Type B pancreatic cell (in vitro differentiated cells): ENCODE measurements around the gene PNCK. TPM values are rescaled to one million over a fixed set of nuclear protein-coding genes. Genes with fewer than 3 reads are reported as not detected.

Experiments used
- DNase-seq: peaks from one replicate; pipeline ENCODE4 v3.0.0; 2021; ENCODE audit warnings: mixed read lengths; ENCODE audit not compliant: unreplicated experiment; ENCODE audit errors: extremely low spot score
- H3K27ac Mint-ChIP-seq: 2 replicates; pipeline ENCODE4 v1.8.0; 2021; ENCODE audit warnings: mild to moderate bottlenecking, mixed read lengths
- H3K27me3 Mint-ChIP-seq: 2 replicates; pipeline ENCODE4 v1.8.0; 2021; ENCODE audit warnings: mixed read lengths
- H3K36me3 Mint-ChIP-seq: 2 replicates; pipeline ENCODE4 v1.8.0; 2021; ENCODE audit warnings: mixed read lengths
- H3K4me1 Mint-ChIP-seq: one replicate; pipeline ENCODE4 v1.8.0; 2021; ENCODE audit warnings: mixed read lengths; ENCODE audit not compliant: unreplicated experiment
- H3K4me3 Mint-ChIP-seq: 2 replicates; pipeline ENCODE4 v1.8.0; 2021; ENCODE audit warnings: mild to moderate bottlenecking, mixed read lengths
- H3K9me3 Mint-ChIP-seq: 2 replicates; pipeline ENCODE4 v1.8.0; 2021; ENCODE audit warnings: mixed read lengths
- total RNA-seq: library from RNA; stranded (reverse); gene quantifications from 2 replicates; pipeline ENCODE4 v1.2.1, GENCODE V29; 2021; ENCODE audit warnings: low replicate concordance
- TF ChIP-seq, protein P1 (sequence below): fragments of 200-600 bp; sonication (generic); conservative IDR thresholded peaks from 2 replicates; pipeline ENCODE4 v1.5.0; 2021; ENCODE audit warnings: antibody characterized with exemption, mild to moderate bottlenecking

Gene PNCK
- total RNA-seq, 1 donor from 2014 or later, result 3.7 TPM

DNA sequence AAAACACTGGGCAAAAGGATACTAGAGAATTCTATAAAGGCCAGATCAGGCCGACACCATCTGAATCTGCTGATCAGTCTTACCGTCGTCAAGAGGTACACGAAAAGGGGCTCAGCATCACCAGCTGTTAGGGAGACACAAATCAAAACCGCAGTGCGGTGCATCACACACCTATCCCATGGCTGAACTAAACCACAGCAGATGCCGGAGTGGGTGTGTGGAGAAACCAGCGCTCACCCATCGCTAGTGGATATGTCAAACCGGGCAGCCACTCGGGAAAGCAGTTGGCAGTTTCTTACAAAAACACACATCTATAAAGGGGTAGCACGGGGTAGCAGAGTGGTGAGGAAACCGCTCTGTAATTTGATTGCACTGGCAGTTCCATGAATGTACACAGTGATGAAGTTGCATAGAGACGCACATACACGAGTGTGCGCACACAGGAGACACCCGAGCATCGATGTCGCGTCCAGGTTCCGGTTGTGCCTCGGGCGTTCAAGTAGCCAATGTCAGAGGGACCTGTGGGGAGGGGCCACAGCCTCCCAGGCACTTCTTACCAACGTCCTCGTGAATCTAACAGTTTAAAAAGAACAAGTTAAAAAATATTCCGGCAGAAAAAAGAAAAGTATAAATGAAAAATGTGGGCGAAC, 51.5 kb downstream of the PNCK start:
- TF ChIP-seq, protein P1, sequence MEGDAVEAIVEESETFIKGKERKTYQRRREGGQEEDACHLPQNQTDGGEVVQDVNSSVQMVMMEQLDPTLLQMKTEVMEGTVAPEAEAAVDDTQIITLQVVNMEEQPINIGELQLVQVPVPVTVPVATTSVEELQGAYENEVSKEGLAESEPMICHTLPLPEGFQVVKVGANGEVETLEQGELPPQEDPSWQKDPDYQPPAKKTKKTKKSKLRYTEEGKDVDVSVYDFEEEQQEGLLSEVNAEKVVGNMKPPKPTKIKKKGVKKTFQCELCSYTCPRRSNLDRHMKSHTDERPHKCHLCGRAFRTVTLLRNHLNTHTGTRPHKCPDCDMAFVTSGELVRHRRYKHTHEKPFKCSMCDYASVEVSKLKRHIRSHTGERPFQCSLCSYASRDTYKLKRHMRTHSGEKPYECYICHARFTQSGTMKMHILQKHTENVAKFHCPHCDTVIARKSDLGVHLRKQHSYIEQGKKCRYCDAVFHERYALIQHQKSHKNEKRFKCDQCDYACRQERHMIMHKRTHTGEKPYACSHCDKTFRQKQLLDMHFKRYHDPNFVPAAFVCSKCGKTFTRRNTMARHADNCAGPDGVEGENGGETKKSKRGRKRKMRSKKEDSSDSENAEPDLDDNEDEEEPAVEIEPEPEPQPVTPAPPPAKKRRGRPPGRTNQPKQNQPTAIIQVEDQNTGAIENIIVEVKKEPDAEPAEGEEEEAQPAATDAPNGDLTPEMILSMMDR, result no peak
- DNase-seq, result no peak
- peaks cover 18% of the 10 kb centered on the region for H3K27me3 Mint-ChIP-seq
- no peaks in the 10 kb centered on the region for H3K36me3 Mint-ChIP-seq
- H3K9me3 Mint-ChIP-seq, result no peaks in the 10 kb centered on the region
- H3K4me1 Mint-ChIP-seq, result no peaks in the 10 kb centered on the region
- H3K27ac Mint-ChIP-seq, result no peak overlapping the region
- no peak overlapping the region for H3K4me3 Mint-ChIP-seq

- TF ChIP-seq, protein P1, result no peak
- Mint-ChIP-seq H3K9me3 (no peaks in the 10 kb centered on the region), H3K36me3 (no peaks in the 10 kb centered on the region), H3K27ac (no peak overlapping the region), H3K27me3 (peaks cover 28% of the 10 kb centered on the region), H3K4me1 (no peaks in the 10 kb centered on the region), H3K4me3 (no peak overlapping the region)
- no peak for DNase-seq
These were observed 53.0 kb downstream of the PNCK start for GRCh38 chrX:153620576-153620975.

Other genes with a start within 250 kb of the PNCK start
- gene TREX2, start 227.8 kb downstream of the PNCK start, total RNA-seq, result 0.72 and 1.3 TPM in 2 replicates
- gene HAUS7, start 203.2 kb downstream of the PNCK start, total RNA-seq, result 19.6 and 32.5 TPM in 2 replicates
- 2.7 and 29.6 TPM in 2 replicates for gene BGN, start 178.8 kb downstream of the PNCK start, total RNA-seq
- 0.26 and 0.43 TPM in 2 replicates for gene ATP2B3, start 156.2 kb downstream of the PNCK start, total RNA-seq
- gene CCNQ, start 74.7 kb downstream of the PNCK start, total RNA-seq, result 19.0 and 19.9 TPM in 2 replicates
- 5.8 and 9.5 TPM in 2 replicates for gene DUSP9, start 26.6 kb downstream of the PNCK start, total RNA-seq
- gene SLC6A8, start 14.1 kb upstream of the PNCK start, total RNA-seq, result 19.9 and 56.8 TPM in 2 replicates
- 160 and 223 TPM in 2 replicates for gene BCAP31, start 50.6 kb upstream of the PNCK start, total RNA-seq
- 6.2 and 8.0 TPM in 2 replicates for gene ABCD1, start 51.0 kb upstream of the PNCK start, total RNA-seq
- gene PLXNB3, start 90.4 kb upstream of the PNCK start, total RNA-seq, result 1.2 and 1.4 TPM in 2 replicates
- gene SRPK3, start 107.2 kb upstream of the PNCK start, total RNA-seq, result not detected in 2 replicates
- gene IDH3G, start 120.6 kb upstream of the PNCK start, total RNA-seq, result 42.9 and 50.0 TPM in 2 replicates
- 271 and 390 TPM in 2 replicates for gene SSR4, start 120.9 kb upstream of the PNCK start, total RNA-seq
- gene PDZD4, start 156.7 kb upstream of the PNCK start, total RNA-seq, result 2.7 and 23.9 TPM in 2 replicates
- 2.9 and 12.6 TPM in 2 replicates for gene L1CAM, start 212.4 kb upstream of the PNCK start, total RNA-seq
- gene AVPR2, start 230.9 kb upstream of the PNCK start, total RNA-seq, result not detected in 2 replicates